Astrocyte of the cerebellum (primary cell): ENCODE results near the gene WNT1.

Experiments
- DNase-seq: peaks from one replicate; pipeline ENCODE4 v3.0.0-alpha.2; 2011; ENCODE audit warnings: low read depth
- H3K4me3 ChIP-seq: 2 replicates; pipeline ENCODE4 v1.5.1; 2011; ENCODE audit warnings: mild to moderate bottlenecking, low read depth, low read length, moderate library complexity
- in situ Hi-C: cut with HindIII; loops from 2 replicates; pipeline ENCODE4 v1.10.0; 2017; ENCODE audit warnings: low sequenced_read_pairs
- TF ChIP-seq, protein P1 (sequence below): IDR thresholded peaks from 2 replicates; pipeline ENCODE4 v1.5.1; 2012; ENCODE audit warnings: low read length, low read depth, moderate library complexity, mild to moderate bottlenecking; ENCODE audit errors: missing control alignments

Gene WNT1

DNA sequence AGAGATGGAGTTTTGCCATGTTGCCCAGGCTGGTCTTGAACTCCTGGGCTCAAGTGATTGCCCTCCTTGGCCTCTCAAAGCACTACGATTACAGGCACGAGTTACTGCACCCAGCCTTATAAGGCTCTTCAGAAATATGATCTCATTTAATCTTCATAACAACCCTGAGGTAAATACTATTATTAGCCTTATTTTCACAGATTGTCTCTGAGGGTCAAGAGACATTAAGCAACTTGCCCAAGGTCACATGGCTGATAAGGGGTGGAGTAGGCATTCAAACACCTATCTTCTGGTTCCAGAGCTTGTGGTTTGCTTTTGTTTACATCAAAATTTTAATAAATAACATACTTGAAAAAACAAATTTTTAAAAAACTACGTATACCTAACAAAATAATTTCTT, 35.3 kb downstream of the WNT1 start:
- TF ChIP-seq, protein P1, sequence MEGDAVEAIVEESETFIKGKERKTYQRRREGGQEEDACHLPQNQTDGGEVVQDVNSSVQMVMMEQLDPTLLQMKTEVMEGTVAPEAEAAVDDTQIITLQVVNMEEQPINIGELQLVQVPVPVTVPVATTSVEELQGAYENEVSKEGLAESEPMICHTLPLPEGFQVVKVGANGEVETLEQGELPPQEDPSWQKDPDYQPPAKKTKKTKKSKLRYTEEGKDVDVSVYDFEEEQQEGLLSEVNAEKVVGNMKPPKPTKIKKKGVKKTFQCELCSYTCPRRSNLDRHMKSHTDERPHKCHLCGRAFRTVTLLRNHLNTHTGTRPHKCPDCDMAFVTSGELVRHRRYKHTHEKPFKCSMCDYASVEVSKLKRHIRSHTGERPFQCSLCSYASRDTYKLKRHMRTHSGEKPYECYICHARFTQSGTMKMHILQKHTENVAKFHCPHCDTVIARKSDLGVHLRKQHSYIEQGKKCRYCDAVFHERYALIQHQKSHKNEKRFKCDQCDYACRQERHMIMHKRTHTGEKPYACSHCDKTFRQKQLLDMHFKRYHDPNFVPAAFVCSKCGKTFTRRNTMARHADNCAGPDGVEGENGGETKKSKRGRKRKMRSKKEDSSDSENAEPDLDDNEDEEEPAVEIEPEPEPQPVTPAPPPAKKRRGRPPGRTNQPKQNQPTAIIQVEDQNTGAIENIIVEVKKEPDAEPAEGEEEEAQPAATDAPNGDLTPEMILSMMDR, result no peak
- DNase-seq, result no peak
- no peak overlapping the region for H3K4me3 ChIP-seq
- in situ Hi-C loops, result no loop called here

DNA sequence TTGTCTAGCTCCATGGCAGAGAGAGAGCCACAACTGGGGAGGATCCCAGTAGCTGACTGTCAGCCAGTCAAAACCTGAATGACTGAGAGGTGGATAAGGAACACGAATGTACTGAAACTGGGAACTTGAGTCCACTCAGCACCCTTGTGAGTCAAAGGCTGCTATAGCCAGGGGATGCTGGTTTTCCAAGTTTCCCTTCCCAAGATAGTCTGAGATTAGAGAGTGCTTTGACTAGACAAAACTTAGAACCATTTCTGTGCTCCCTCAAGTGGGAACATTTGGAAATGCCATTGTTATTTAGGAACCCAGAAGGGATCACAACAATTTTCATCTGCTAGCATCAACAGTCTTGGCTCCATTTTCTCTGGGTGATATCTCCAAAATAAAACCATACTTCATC, 36.4 kb downstream of the WNT1 start:
- DNase-seq, result no peak
- no peak overlapping the region for H3K4me3 ChIP-seq
- TF ChIP-seq, protein P1, result peak; percentile 50
- in situ Hi-C loops, result no loop called here

DNA sequence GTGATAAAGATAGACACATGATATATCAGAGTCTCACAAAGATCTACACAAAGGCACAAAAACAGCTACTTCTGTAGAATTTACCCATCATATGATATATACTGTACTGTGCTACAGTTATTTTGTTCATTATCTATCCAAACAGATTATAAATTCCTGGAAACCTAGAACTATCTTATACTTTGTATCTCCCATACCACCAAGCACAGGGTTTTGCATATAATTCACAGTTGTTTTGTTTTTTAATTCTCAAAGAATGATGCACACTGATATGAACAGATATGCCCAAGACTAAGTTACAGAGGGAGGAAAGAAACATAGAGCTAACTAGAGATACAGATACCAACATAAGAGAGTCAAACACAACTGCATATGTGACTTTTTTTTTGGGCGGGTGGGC, 37.1 kb downstream of the WNT1 start:
- in situ Hi-C loops, result no loop called here
- no peak overlapping the region for H3K4me3 ChIP-seq
- DNase-seq, result no peak
- TF ChIP-seq, protein P1, result no peak

GRCh38 chr12:49017891-49018260, 39.8 kb downstream of the WNT1 start:
- H3K4me3 ChIP-seq, result peak overlapping the region; percentile 96
- no peak for DNase-seq
- in situ Hi-C loops, result no loop called here
- TF ChIP-seq, protein P1, result peak; percentile 36

DNA sequence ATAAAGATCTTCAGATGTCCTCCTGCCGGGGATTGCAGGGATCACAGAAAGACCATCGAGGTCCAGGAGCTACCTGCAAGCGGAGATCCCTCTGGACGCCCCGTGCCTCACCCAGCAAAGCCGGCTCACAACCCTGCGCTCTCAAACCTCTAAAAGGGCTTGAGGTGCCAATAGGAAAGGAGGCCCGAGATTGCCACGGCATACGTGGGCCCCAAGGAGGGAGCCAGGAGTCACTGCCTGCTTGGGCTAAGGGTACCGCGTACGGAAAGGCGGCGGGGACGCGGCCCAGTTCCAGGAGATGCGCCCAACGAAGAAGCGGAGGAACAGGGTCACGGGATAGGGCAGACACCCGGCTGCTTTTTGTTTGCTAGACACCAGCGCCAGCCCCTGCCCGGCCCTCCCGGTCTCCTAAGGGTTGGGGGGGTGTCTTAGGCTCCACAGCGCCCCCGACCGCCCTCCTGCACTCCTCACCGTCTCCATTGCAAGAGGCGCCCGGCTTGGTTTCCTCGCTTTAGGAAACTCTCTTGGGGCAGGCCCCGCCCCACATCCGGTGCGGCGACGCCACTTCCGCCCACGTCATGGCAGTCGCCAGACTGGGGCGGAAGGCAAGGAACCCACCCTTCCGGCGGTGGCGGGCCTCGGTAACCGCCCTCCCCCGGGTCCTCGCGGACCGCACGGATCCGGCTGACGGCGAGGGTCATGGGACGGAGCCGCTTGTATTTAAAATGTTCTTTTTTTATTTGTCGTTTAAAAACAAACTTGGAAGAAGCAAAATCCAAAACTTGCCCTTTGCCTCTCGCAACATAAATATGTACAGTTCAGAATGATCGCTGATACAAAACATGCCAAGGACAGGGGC, 40.4 kb downstream of the WNT1 start, which contains the start of gene PRKAG1:
PRKAG1 (minus strand) TSS at position 516 of the 859 bp plus-strand sequence; CDS start at position 480, 36 bp downstream.
- H3K4me3 ChIP-seq, result peak within 1 kb of the TSS; percentile 96
- TF ChIP-seq, protein P1, result peak; percentile 66
- in situ Hi-C loops, result no loop called here
- DNase-seq, result peak; percentile 94

GRCh38 chr12:49019120-49019430, 41.0 kb downstream of the WNT1 start:
- peak overlapping the region; percentile 96 for H3K4me3 ChIP-seq
- in situ Hi-C loops, result no loop called here
- TF ChIP-seq, protein P1, result no peak
- no peak for DNase-seq
